ENCODE results near the gene CCNA2.

Gene CCNA2

GRCh38 chr4:121800961-121801714 is 22.5 kb downstream of the CCNA2 start, which contains the start of gene EXOSC9:
TSS of gene EXOSC9 (plus strand) at chr4:121801323. CDS start at chr4:121801425, 102 bp downstream.
- peak; percentile 99 for DNase-seq

GRCh38 chr4:121800638-121800960 is 23.1 kb downstream of the CCNA2 start:
- no peak for DNase-seq

GRCh38 chr4:121799867-121800501 is 23.7 kb downstream of the CCNA2 start:
- DNase-seq: no peak

GRCh38 chr4:121799208-121799823 is 24.4 kb downstream of the CCNA2 start:
- DNase-seq: no peak

- no peak for DNase-seq
Observed at GRCh38 chr4:121796283-121796682, 27.4 kb downstream of the CCNA2 start.

- DNase-seq: no peak
Observed at GRCh38 chr4:121794505-121795188, 29.0 kb downstream of the CCNA2 start.

- no peak for DNase-seq
Observed at GRCh38 chr4:121792966-121793365, 30.7 kb downstream of the CCNA2 start.

- DNase-seq: no peak
Observed at GRCh38 chr4:121791481-121791880, 32.2 kb downstream of the CCNA2 start.

GRCh38 chr4:121790976-121791375 is 32.7 kb downstream of the CCNA2 start:
- no peak for DNase-seq

GRCh38 chr4:121789960-121790829 is 33.5 kb downstream of the CCNA2 start:
- DNase-seq: no peak

- DNase-seq: no peak
Observed at GRCh38 chr4:121789455-121789854, 34.2 kb downstream of the CCNA2 start.

GRCh38 chr4:121788896-121789295 is 34.8 kb downstream of the CCNA2 start:
- DNase-seq: no peak

- DNase-seq: no peak
Observed at GRCh38 chr4:121786221-121786620, 37.5 kb downstream of the CCNA2 start.

GRCh38 chr4:121785479-121785878 is 38.2 kb downstream of the CCNA2 start:
- DNase-seq: no peak

GRCh38 chr4:121784975-121785374 is 38.7 kb downstream of the CCNA2 start:
- DNase-seq: no peak

GRCh38 chr4:121784401-121784800 is 39.3 kb downstream of the CCNA2 start:
- DNase-seq: no peak

- no peak for DNase-seq
Observed at GRCh38 chr4:121783210-121783609, 40.5 kb downstream of the CCNA2 start.

GRCh38 chr4:121778991-121779628 is 44.6 kb downstream of the CCNA2 start:
- no peak for DNase-seq

GRCh38 chr4:121777625-121778024 is 46.1 kb downstream of the CCNA2 start:
- no peak for DNase-seq

GRCh38 chr4:121776610-121777401 is 46.9 kb downstream of the CCNA2 start:
- DNase-seq: no peak

GRCh38 chr4:121773883-121774282 is 49.8 kb downstream of the CCNA2 start:
- no peak for DNase-seq

All from activated CD8-positive, alpha-beta memory T cell treated with anti-CD3 and anti-CD28 coated beads, Interleukin-2, amount 50 U/mL, for 48 hours (primary cell).